ENCODE data around the gene C17orf58.
"Not testable (repeated sequence)": the region's sequence is repeated elsewhere in the genome, so short reads cannot be mapped to it uniquely, and the experiment has no call there.

Gene C17orf58

GRCh38 chr17:67999291-67999911 is 3.1 kb upstream of the C17orf58 start:
- DNase-seq (ENCODE audit: low read depth): peak; percentile 31

- peak; percentile 32 for DNase-seq (ENCODE audit: low read depth)
Measured at GRCh38 chr17:67998466-67998865, 2.2 kb upstream of the C17orf58 start.

- DNase-seq (ENCODE audit: low read depth): peak; percentile 15
Measured at GRCh38 chr17:67995570-67996263, 552 bp downstream of the C17orf58 start.

- peak; percentile 85 for DNase-seq (ENCODE audit: low read depth)
Measured at GRCh38 chr17:67994817-67995569, 1.3 kb downstream of the C17orf58 start.

- DNase-seq (ENCODE audit: low read depth): no peak
Measured at GRCh38 chr17:67993998-67994361, 2.3 kb downstream of the C17orf58 start.

- DNase-seq (ENCODE audit: low read depth): peak; percentile 84
Measured at GRCh38 chr17:67993153-67993997, 2.9 kb downstream of the C17orf58 start.

- DNase-seq (ENCODE audit: low read depth): no peak
Measured at GRCh38 chr17:67992548-67993152, 3.6 kb downstream of the C17orf58 start.

- no peak for DNase-seq (ENCODE audit: low read depth)
Measured at GRCh38 chr17:67990909-67991308, 5.4 kb downstream of the C17orf58 start.

- no peak for DNase-seq (ENCODE audit: low read depth)
Measured at GRCh38 chr17:67983383-67983688, 12.9 kb downstream of the C17orf58 start.

- no peak for DNase-seq (ENCODE audit: low read depth)
Measured at GRCh38 chr17:67982686-67983382, 13.4 kb downstream of the C17orf58 start.

- peak; percentile 17 for DNase-seq (ENCODE audit: low read depth)
Measured at GRCh38 chr17:67982034-67982640, 14.1 kb downstream of the C17orf58 start.

GRCh38 chr17:67980883-67981282 is 15.4 kb downstream of the C17orf58 start:
- not testable (repeated sequence) for DNase-seq (ENCODE audit: low read depth)

GRCh38 chr17:67980456-67980855 is 15.8 kb downstream of the C17orf58 start:
- no peak for DNase-seq (ENCODE audit: low read depth)

GRCh38 chr17:67976306-67976705 is 20.0 kb downstream of the C17orf58 start:
- DNase-seq (ENCODE audit: low read depth): not testable (repeated sequence)

- DNase-seq (ENCODE audit: low read depth): no peak
Measured at GRCh38 chr17:67974598-67975066, 21.6 kb downstream of the C17orf58 start.

GRCh38 chr17:67974185-67974584 is 22.1 kb downstream of the C17orf58 start:
- no peak for DNase-seq (ENCODE audit: low read depth)

- DNase-seq (ENCODE audit: low read depth): no peak
Measured at GRCh38 chr17:67970783-67971182, 25.5 kb downstream of the C17orf58 start.

GRCh38 chr17:67963145-67963572 is 33.1 kb downstream of the C17orf58 start:
- DNase-seq (ENCODE audit: low read depth): peak; percentile 73

GRCh38 chr17:67962156-67962555 is 34.1 kb downstream of the C17orf58 start:
- DNase-seq (ENCODE audit: low read depth): not testable (repeated sequence)

GRCh38 chr17:67960276-67960675 is 36.0 kb downstream of the C17orf58 start:
- not testable (repeated sequence) for DNase-seq (ENCODE audit: low read depth)

GRCh38 chr17:67959510-67959909 is 36.8 kb downstream of the C17orf58 start:
- DNase-seq (ENCODE audit: low read depth): no peak

Measured in EH (cell line).